GM21528 (cell line): ENCODE results near the gene MEOX2.

Experiments
- ATAC-seq: cut with Tn5 transposase; IDR thresholded peaks from one replicate; pipeline ENCODE4 v1.9.1; 2021; ENCODE audit warnings: mild to moderate bottlenecking, moderate library complexity; ENCODE audit not compliant: unreplicated experiment, low FRiP score

Gene MEOX2

GRCh38 chr7:15686295-15686956, at the start of gene MEOX2:
Gene MEOX2, minus strand, starts transcription at chr7:15686683. Its CDS starts 281 bp downstream, at chr7:15686402.
- no peak for ATAC-seq

GRCh38 chr7:15729746-15730145, 43.3 kb upstream of the MEOX2 start:
- no peak for ATAC-seq

- ATAC-seq, result no peak
These were observed 38.6 kb upstream of the MEOX2 start for GRCh38 chr7:15725051-15725450.

DNA sequence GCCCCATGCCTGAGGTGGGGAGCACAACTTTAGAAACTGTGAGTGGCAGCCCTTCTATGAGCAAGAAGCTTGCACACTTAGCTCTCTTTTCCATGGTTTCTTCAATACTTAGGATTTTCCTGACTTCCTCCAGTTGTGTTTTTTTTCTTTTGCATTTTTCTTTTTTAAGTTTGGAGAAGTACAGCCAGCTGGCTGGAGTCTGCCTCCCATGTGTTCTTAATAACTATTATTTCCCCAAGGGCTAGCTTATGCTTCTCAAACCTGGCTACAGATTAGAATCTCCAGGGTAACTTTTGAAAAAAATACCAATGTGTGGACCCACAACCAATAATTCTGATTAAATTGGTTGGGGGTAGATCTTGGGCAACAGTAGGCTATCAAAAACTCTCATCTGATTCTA, 37.4 kb upstream of the MEOX2 start:
- ATAC-seq, result no peak

- ATAC-seq, result no peak
These were observed 34.5 kb upstream of the MEOX2 start for GRCh38 chr7:15720849-15721471.

- no peak for ATAC-seq
These were observed 32.8 kb upstream of the MEOX2 start for GRCh38 chr7:15719311-15719710.

- ATAC-seq, result no peak
These were observed 29.0 kb upstream of the MEOX2 start for GRCh38 chr7:15715435-15715834.

GRCh38 chr7:15709978-15710377, 23.5 kb upstream of the MEOX2 start:
- ATAC-seq, result no peak

DNA sequence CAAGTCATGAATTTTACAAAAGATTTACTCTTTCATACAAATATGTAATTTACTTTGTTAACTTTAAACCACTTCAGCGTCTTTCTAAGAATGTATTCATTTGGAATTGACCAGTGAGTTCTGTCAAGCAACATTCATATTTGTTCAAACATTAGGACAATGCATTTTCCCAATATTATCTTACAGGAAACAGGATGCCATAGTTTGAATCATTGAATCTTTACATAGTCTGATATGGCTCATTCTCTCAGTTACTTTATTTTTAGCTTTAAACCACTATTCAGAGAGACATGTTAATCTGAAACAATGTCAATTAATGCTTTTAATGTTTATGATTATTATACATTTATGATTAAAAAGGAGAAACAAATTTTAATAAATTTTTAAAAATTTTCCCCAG, 21.1 kb upstream of the MEOX2 start:
- no peak for ATAC-seq

DNA sequence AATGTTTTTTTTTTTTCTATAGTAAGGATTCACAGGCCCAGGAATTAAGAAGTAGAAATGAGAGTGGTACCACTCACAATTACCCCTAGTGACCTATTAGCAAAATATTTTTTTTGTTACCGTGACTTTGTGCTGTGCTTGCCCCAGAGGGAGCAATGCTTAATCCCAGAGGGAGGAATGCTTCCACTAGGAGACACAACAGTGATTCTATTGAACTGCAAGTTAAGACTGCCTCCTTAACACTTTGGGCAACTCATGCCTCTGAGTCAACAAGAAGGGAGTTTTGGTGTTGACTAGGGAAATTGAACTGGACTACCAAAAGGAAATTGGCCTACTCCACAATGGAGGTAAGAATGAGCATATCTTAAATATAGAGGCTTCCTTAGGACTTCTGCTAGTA, 17.2 kb upstream of the MEOX2 start:
- no peak for ATAC-seq

- no peak for ATAC-seq
These were observed 6.1 kb upstream of the MEOX2 start for GRCh38 chr7:15692501-15693020.

DNA sequence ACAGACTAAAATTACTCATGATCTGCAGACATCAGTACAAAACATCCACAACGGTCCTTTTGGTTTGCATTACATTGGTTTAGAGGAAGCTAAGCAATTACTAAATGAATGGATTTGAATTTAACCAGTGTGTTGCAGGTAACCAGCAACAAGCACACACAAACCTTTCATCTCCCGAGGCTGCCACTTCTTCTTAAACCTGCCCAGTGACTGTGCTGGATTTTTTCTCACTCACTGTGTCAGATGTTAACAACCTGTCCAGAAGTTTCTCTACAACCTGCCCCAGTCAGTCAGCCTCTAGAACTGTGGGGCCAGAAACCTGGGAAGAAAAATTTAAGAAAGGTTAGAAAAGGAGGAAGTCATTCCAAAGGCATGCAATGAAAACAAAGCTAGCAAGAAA, 2.4 kb upstream of the MEOX2 start:
- no peak for ATAC-seq

DNA sequence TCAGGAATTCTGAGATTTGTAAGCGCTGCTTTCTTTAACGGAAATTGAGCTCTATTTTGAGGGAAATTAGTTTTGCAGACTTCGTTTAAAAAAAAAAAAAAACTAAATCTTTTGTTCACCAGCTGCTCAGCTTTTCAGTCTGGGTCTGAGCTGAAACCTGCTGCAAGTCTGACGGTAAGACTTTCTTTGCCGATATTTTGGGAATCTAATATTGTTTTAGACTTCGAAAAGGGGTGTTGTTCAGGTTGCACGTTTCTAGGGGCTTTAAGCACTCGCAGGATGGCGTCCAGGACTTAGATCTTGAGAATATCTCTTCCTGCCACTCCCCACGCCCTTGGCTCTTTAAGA, 1.8 kb upstream of the MEOX2 start:
- ATAC-seq, result no peak

DNA sequence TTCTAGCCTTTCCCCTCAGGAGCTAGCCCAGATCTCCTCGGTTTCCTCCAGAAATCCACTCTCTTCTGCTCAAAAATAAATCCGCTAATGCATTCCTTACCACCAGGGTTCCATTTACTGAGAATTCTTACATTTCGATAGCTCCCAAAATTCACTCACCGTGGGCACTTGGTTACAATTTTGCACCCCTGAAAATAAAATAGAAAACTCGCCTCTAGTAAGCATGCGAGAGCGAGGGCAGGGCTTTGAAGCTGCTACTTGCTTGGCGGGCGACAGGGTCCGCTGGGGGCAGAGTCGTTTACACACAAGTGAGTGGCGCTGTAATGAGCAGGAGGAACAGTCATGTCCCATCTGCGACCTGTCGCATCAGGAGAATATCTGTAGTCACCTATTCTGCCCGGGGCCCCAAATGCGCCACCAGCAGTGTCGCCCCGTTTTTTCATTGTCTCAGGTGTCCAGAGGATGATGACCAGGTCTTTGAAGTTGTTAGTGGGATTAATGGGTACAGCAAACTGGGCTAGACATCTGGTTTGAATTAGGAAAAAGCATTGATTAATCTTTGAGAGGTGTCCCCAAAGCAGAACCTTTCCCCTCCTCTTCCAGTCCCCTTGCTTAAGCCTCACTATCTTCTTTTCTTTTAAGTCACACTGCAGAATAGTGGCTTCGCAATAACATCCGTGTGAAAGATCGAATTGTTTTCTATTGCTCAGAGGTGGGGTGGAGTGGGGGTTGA, 1.2 kb upstream of the MEOX2 start:
- no peak for ATAC-seq

DNA sequence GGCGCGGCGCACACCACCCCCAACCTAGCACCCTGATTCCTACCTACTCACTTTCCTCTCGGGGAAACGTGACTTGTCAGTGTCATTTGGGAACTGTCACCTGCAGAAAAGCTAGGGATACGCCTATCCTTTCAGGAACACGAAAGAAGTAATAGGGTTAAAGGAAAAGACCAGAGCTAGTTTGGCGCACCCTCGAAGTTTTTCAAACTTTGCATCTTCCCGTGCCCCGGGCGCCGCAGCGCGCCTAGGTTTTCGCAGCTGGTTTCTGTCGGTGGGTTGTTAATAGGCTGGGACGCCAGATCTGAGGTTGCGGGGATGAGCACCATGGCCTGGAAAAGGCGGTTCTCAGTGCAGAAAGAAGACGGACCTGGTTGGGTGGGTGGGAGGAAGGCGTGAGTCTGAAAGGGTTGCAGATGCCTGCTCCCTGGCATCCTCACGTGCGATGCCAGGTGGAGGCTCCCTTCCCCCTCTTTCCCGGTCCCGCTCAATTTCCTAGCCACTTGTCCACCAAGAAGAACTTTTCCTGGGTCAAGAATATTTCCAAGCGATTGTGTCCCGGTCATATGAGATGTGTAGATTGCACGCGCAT, 568 bp upstream of the MEOX2 start:
- ATAC-seq, result no peak

DNA sequence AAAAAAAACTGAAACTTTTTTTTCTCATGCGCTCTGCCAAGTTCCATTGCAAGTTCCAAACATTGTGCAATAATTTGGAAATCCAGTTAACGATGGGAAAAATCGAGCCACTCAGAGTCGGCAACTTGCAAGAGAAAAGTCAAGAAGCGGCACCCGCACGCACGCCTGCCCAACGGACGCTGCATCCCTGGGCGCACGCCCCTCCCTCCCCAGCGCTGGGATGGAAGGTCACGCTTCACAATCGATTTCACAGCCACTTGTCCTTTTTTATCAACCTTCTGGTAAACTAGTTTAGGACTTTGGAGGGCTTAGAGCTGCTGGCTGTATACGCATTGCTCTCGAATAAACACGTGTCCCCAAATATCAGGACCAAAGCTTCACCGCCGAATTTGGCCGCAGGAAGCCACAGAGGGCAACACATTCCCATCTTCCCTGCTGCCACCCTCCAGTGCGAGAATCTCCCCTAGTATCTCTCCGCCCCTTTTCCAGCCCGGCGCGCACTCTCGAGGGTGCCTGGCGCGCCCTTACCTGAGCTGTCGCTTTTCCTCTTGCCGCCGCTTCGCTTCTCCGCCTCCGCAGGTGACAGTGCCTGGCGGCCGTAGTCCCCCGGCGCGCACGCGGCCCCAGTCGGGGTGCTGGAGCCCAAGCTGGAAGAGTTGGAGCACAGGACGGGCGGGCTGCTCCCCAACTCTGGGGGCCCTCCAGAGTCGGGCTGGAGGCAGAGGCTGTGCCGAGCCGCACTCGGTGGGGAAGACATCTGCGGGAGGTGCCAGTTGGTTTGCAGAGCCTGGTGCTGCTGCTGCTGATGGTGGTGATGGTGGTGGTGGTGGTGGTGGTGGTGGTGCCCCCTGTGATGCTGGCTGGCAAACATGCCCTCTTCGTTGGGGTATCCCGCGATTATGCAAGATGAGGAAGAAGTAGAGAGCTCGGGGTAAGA, 857 bp downstream of the MEOX2 start:
- ATAC-seq, result no peak

DNA sequence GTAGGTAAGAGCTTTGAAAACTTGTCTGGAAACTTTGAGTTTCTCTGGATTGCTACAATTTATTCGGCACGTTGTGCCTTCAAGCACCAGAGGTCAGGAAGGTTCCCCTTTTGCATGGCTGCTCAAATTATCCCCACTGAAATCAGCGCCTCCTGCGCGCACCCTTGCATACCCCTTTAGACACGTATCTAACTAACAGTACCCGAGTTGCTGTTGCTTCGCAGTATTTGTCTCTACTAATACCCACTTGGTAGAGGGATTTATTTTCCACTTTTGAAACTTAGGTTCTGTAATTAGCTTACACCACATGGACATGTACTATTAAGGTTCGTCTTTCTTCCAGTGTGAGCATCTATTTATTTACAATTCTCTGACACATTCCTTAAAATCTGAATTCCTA, 1.6 kb downstream of the MEOX2 start:
- no peak for ATAC-seq

GRCh38 chr7:15684111-15684800, 2.2 kb downstream of the MEOX2 start:
- ATAC-seq, result no peak

DNA sequence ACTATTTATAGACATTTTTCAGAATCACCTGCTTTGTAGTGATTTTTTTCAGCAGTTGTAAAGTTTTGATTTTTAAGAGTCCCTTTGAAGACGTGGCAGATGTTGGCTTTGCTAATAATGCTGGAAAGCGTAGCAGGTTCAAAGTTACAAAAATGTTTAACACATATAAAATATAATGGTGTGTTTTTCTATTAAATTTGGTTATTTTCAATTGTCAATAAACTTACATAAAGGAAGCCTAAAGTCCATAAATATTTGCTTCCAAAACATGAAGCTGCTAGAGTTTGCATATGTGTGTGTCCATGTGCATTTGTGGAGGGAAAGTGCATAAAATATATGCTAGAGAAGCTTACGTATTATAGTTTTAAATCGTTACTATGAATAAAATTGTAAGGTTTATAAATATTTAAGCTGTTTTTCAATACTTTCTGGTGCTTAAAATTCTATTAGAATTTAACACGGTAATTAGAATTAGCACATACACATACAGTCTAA, 3.7 kb downstream of the MEOX2 start:
- no peak for ATAC-seq

DNA sequence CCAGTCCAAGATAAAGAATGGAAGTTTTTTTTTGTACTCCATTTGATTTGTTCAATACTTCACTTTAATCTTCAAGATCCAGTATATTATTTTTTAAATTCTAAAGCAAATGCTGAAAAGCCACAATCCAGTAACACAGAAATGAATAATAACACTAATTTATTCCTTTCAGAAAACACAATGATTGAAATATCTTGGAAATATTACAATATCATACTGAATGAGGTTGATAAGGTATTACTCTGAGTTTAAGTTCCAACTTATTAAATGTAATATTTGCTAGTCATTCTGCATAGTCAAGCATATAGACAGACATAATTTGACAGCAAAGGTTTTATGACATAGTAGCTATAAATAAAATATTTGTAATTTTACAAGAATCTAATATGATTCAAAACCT, 4.4 kb downstream of the MEOX2 start:
- ATAC-seq, result no peak
